ENCODE data around the gene LSM7.

DNA sequence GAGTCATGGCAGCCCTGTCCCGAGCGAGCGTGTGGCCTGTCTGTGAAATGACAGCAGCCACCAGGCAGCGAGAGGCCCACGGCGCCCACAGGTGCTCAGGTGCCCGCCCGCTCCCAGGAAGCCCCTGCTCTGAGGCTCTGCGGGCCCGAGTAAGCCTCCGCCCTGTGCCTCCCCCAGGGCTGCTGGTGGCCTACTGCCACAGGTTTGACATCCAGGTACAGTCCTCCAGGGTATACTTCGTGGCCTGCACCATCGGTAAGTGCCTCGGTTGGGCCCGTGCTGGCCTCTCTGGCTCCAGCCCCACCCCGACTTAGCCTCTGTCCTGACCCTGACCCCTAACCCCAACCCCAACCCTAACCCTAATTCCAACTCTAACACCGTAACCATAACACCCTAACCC is 16.7 kb upstream of the LSM7 start:
- TF ChIP-seq CTCF (conservative IDR thresholded peaks at IDR 0.05; ENCODE audit: low read length) (no peak), EZH2phosphoT487 (IDR thresholded peaks at IDR 0.05; ENCODE audit: borderline replicate concordance, low read depth, low read length) (no peak)

Data from OCI-LY7 (cell line).